Measurements from ENCODE around the gene WDFY2.
A peak's percentile ranks its signal among the peaks of the same experiment; 100 is the strongest.
"Not testable (repeated sequence)": the region's sequence is repeated elsewhere in the genome, so short reads cannot be mapped to it uniquely, and the experiment has no call there.

The WDFY2 gene

GRCh38 chr13:51674276-51674675, 90.0 kb downstream of the WDFY2 start:
- in situ Hi-C loops (cut with HindIII; ENCODE audit: low pct_unique_long_range_greater_than_20kb, low sequenced_read_pairs) = no loop called here
- DNase-seq (ENCODE audit: low read depth in 1 of 2, low spot score in 1 of 2) = peak; percentile 16 to 96
- peak; percentile 58; the same call in 1 of the 2 replicates for TF ChIP-seq JUND (IDR thresholded peaks at IDR 0.05; ENCODE audit: low read depth)

- no peak for DNase-seq (ENCODE audit: low read depth in 1 of 2, low spot score in 1 of 2)
- no peak for TF ChIP-seq JUND (IDR thresholded peaks at IDR 0.05; ENCODE audit: low read depth)
- in situ Hi-C loops (cut with HindIII; ENCODE audit: low pct_unique_long_range_greater_than_20kb, low sequenced_read_pairs) = no loop called here
Measured at GRCh38 chr13:51675385-51675784, 91.1 kb downstream of the WDFY2 start.

DNA sequence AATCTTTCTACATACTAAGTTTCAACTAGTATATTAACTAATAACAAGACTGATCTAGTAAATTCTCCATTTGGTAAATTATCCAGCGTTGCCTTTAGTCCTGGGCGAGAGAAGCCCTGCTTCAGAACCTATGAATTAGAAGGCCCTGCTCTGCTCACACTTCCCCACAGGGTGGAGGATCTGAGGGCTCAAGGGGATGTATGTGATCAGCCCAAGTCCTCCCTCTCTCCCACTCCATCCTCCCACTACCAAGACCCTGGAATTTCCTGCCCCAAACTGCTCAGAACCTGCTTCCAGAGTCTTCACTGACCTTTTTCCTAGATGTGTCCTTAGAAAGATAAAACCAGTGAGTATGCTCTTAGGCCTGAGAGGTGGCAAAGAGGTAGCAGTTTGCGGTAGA, 91.6 kb downstream of the WDFY2 start:
- in situ Hi-C loops (cut with HindIII; ENCODE audit: low pct_unique_long_range_greater_than_20kb, low sequenced_read_pairs) = no loop called here
- no peak for DNase-seq (ENCODE audit: low read depth in 1 of 2, low spot score in 1 of 2)
- TF ChIP-seq JUND (IDR thresholded peaks at IDR 0.05; ENCODE audit: low read depth) = no peak

- no peak for TF ChIP-seq JUND (IDR thresholded peaks at IDR 0.05; ENCODE audit: low read depth)
- DNase-seq (ENCODE audit: low read depth in 1 of 2, low spot score in 1 of 2) = no peak
Measured at GRCh38 chr13:51676739-51677138, 92.5 kb downstream of the WDFY2 start.

GRCh38 chr13:51678420-51678819, 94.2 kb downstream of the WDFY2 start:
- TF ChIP-seq JUND (IDR thresholded peaks at IDR 0.05; ENCODE audit: low read depth) = no peak
- in situ Hi-C loops (cut with HindIII; ENCODE audit: low pct_unique_long_range_greater_than_20kb, low sequenced_read_pairs) = no loop called here
- no peak for DNase-seq (ENCODE audit: low read depth in 1 of 2, low spot score in 1 of 2)

More at GRCh38 chr13:51676739-51677138, 92.5 kb downstream of the WDFY2 start:
- in situ Hi-C loops (cut with HindIII; ENCODE audit: low pct_unique_long_range_greater_than_20kb, low sequenced_read_pairs) = no loop called here

- in situ Hi-C loops (cut with HindIII; ENCODE audit: low pct_unique_long_range_greater_than_20kb, low sequenced_read_pairs) = no loop called here
- no peak for TF ChIP-seq JUND (IDR thresholded peaks at IDR 0.05; ENCODE audit: low read depth)
Measured at GRCh38 chr13:51679616-51680015, 95.4 kb downstream of the WDFY2 start.

GRCh38 chr13:51681037-51681678, 96.9 kb downstream of the WDFY2 start:
- no peak for TF ChIP-seq JUND (IDR thresholded peaks at IDR 0.05; ENCODE audit: low read depth)
- no peak for DNase-seq (ENCODE audit: low read depth in 1 of 2, low spot score in 1 of 2)
- in situ Hi-C loops (cut with HindIII; ENCODE audit: low pct_unique_long_range_greater_than_20kb, low sequenced_read_pairs) = no loop called here

More at GRCh38 chr13:51679616-51680015, 95.4 kb downstream of the WDFY2 start:
- DNase-seq (ENCODE audit: low read depth in 1 of 2, low spot score in 1 of 2) = no peak

DNA sequence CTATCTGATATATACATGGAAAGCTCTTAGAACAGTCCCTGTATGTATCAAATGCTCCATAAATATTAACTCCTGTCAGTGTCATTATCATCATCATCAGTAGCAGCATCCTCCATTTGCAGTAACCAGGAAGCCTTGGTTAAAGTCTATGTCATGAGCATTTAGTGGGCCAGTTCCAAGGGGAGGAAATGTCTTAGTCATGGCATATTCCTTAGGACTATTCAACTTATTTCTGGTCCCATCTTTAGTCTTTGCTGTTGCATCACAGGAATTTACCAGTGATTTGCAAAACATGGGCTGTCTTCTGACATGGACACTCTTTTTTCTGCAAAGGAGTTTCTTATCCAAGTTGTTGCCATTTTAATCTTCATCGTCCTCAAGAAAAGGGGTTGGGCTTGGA, 98.4 kb downstream of the WDFY2 start:
- DNase-seq (ENCODE audit: low read depth in 1 of 2, low spot score in 1 of 2) = no peak
- no peak for TF ChIP-seq JUND (IDR thresholded peaks at IDR 0.05; ENCODE audit: low read depth)
- in situ Hi-C loops (cut with HindIII; ENCODE audit: low pct_unique_long_range_greater_than_20kb, low sequenced_read_pairs) = no loop called here

- no peak for DNase-seq (ENCODE audit: low read depth in 1 of 2, low spot score in 1 of 2)
- no peak for TF ChIP-seq JUND (IDR thresholded peaks at IDR 0.05; ENCODE audit: low read depth)
- in situ Hi-C loops (cut with HindIII; ENCODE audit: low pct_unique_long_range_greater_than_20kb, low sequenced_read_pairs) = no loop called here
Measured at GRCh38 chr13:51683597-51683996, 99.3 kb downstream of the WDFY2 start.

GRCh38 chr13:51684076-51684475, 99.8 kb downstream of the WDFY2 start:
- in situ Hi-C loops (cut with HindIII; ENCODE audit: low pct_unique_long_range_greater_than_20kb, low sequenced_read_pairs) = no loop called here
- no peak for DNase-seq (ENCODE audit: low read depth in 1 of 2, low spot score in 1 of 2)
- no peak for TF ChIP-seq JUND (IDR thresholded peaks at IDR 0.05; ENCODE audit: low read depth)

GRCh38 chr13:51687947-51688714, 103.9 kb downstream of the WDFY2 start:
- TF ChIP-seq JUND (IDR thresholded peaks at IDR 0.05; ENCODE audit: low read depth) = no peak
- no peak for DNase-seq (ENCODE audit: low read depth in 1 of 2, low spot score in 1 of 2)
- in situ Hi-C loops (cut with HindIII; ENCODE audit: low pct_unique_long_range_greater_than_20kb, low sequenced_read_pairs) = no loop called here

- DNase-seq (ENCODE audit: low read depth in 1 of 2, low spot score in 1 of 2) = no peak
- in situ Hi-C loops (cut with HindIII; ENCODE audit: low pct_unique_long_range_greater_than_20kb, low sequenced_read_pairs) = no loop called here
- no peak for TF ChIP-seq JUND (IDR thresholded peaks at IDR 0.05; ENCODE audit: low read depth)
Measured at GRCh38 chr13:51688937-51689662, 104.8 kb downstream of the WDFY2 start.

DNA sequence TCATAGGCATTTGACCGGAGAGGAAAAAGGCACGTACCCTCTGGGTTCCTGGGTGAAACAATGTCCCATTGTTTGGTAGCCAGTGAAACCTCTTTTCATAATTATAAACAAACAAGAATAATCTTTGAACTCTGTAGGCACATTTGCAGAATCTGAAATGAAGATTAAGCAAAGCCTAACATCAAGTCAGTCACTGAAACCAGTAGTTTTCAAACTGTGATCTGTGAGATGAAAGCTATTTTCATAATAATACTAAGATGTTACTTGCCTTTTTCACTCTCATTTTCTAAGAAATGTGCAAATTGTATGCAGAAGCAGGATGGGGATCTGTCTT, 105.4 kb downstream of the WDFY2 start:
- in situ Hi-C loops (cut with HindIII; ENCODE audit: low pct_unique_long_range_greater_than_20kb, low sequenced_read_pairs) = no loop called here
- TF ChIP-seq JUND (IDR thresholded peaks at IDR 0.05; ENCODE audit: low read depth) = no peak
- DNase-seq (ENCODE audit: low read depth in 1 of 2, low spot score in 1 of 2) = no peak

DNA sequence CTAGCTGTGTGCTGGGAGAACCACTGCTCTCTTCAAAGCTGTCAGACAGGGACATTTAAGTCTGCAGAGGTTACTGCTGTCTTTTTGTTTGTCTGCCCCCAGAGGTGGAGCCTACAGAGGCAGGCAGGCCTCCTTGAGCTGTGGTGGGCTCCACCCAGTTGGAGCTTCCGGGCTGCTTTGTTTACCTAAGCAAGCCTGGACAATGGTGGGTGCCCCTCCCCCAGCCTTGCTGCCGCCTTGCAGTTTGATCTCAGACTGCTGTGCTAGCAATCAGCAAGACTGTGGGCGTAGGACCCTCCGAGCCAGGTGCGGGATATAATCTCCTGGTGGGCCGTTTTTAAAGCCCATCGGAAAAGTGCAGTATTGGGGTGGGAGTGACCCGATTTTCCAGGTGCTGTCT, 111.4 kb downstream of the WDFY2 start:
- DNase-seq (ENCODE audit: low read depth in 1 of 2, low spot score in 1 of 2); in situ Hi-C loops (cut with HindIII; ENCODE audit: low pct_unique_long_range_greater_than_20kb, low sequenced_read_pairs): not testable (repeated sequence)

All from T47D (cell line).